ENCODE data around the gene GATA1. TPM values are rescaled to one million over a fixed set of nuclear protein-coding genes. Genes with fewer than 3 reads are reported as not detected.

GATA1 gene
- total RNA-seq, 3 donors from 2014 or later = not detected

DNA sequence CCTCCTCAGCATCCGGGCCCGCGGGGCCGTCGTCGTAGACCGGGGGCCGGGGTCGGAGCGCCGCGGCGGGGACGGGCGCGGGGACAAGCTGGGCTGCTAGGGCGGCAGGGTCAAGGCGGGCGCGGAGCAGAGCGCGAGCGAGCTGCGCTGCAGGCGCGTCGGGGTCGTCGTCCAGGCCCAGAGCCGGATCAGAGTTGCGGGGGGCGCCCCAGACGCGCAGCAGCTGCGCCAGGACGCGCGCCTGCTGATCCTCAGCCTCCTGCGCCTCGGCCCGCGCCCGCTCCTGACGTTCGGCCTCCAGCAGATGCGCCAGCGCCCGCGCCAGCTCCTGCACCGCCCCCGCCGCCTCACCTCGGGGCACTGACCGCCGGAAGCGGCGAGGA lies 45.5 kb downstream of the GATA1 start:
- H3K4me3 ChIP-seq = peak overlapping the region in 1 of 3 donors; percentile 8
- intact Hi-C loops (cut with DNase I; ENCODE audit: low total_unique reads) = no loop called here
- DNase-seq (ENCODE audit: low spot score in 2 of 2) = no peak
- H3K36me3 ChIP-seq = no peaks in the 10 kb centered on the region
- H3K27me3 ChIP-seq = peaks cover 0 to 43% of the 10 kb centered on the region in 2 donors
- H3K9me3 ChIP-seq = peaks cover 0 to 9% of the 10 kb centered on the region in 2 donors
- H3K4me1 ChIP-seq = no peaks in the 10 kb centered on the region
- no peak for TF ChIP-seq POLR2A (IDR thresholded peaks at IDR 0.05)
- TF ChIP-seq POLR2AphosphoS5 (IDR thresholded peaks at IDR 0.05) = no peak
- TF ChIP-seq, protein P1, sequence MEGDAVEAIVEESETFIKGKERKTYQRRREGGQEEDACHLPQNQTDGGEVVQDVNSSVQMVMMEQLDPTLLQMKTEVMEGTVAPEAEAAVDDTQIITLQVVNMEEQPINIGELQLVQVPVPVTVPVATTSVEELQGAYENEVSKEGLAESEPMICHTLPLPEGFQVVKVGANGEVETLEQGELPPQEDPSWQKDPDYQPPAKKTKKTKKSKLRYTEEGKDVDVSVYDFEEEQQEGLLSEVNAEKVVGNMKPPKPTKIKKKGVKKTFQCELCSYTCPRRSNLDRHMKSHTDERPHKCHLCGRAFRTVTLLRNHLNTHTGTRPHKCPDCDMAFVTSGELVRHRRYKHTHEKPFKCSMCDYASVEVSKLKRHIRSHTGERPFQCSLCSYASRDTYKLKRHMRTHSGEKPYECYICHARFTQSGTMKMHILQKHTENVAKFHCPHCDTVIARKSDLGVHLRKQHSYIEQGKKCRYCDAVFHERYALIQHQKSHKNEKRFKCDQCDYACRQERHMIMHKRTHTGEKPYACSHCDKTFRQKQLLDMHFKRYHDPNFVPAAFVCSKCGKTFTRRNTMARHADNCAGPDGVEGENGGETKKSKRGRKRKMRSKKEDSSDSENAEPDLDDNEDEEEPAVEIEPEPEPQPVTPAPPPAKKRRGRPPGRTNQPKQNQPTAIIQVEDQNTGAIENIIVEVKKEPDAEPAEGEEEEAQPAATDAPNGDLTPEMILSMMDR (IDR thresholded peaks at IDR 0.05) = no peak
- H3K27ac ChIP-seq = no peak overlapping the region

DNA sequence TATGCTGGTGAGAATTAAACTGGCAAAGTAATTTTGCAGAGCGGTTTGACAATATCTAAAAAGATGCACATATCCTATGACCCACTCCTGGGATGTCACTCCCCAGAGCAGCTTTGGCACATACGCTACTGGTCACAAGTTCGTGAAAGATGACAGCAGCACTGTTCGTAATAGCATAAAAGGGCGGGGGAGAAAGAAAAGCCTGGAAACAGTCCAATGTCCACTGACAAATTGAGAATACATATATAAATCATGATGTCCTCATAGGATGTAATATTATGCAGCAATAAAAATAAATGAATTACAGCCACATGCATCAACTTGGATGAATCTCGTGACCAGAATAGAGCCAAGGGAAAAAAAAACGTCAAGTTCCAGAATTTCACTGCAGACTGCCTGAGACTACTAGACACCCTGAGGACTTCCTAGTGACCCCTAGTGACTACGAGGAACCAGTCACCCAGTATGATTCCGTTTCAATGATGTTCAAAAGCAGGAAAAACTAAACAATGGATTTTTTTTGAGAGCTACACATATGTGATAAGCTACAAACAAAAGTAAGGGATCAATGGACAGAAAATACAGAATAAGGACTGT lies 47.2 kb downstream of the GATA1 start:
- TF ChIP-seq POLR2AphosphoS5 (IDR thresholded peaks at IDR 0.05) = no peak
- intact Hi-C loops (cut with DNase I; ENCODE audit: low total_unique reads) = no loop called here
- Histone ChIP-seq H3K9me3 (no peaks in the 10 kb centered on the region), H3K4me3 (no peak overlapping the region), H3K36me3 (no peaks in the 10 kb centered on the region), H3K27me3 (peaks cover 0 to 43% of the 10 kb centered on the region in 2 donors), H3K4me1 (no peaks in the 10 kb centered on the region), H3K27ac (no peak overlapping the region)
- no peak for DNase-seq (ENCODE audit: low spot score in 2 of 2)

DNA sequence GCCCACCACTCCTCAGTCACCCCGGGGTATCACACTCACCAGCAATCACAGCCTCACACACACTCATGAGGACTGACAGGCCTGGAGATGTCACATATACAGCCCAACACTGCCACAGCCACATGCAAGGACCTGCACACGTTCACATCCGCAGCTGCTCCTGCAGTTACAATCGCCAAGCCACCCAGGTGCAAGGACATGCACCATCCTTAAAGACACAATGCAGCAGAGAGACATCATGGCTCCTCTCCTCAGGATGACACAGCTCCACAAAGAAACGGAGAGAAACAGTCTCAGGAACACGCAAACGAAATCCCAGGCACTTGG lies 48.0 kb downstream of the GATA1 start:
- Histone ChIP-seq H3K27ac (no peak overlapping the region), H3K36me3 (no peaks in the 10 kb centered on the region), H3K4me3 (peak overlapping the region in 1 of 3 donors; percentile 60), H3K27me3 (peaks cover 0 to 43% of the 10 kb centered on the region in 2 donors), H3K4me1 (no peaks in the 10 kb centered on the region), H3K9me3 (no peaks in the 10 kb centered on the region)
- TF ChIP-seq POLR2AphosphoS5 (IDR thresholded peaks at IDR 0.05) (no peak), POLR2A (IDR thresholded peaks at IDR 0.05) (no peak)
- TF ChIP-seq, protein P1 (IDR thresholded peaks at IDR 0.05) = no peak
- intact Hi-C loops (cut with DNase I; ENCODE audit: low total_unique reads) = no loop called here
- DNase-seq (ENCODE audit: low spot score in 2 of 2) = no peak

DNA sequence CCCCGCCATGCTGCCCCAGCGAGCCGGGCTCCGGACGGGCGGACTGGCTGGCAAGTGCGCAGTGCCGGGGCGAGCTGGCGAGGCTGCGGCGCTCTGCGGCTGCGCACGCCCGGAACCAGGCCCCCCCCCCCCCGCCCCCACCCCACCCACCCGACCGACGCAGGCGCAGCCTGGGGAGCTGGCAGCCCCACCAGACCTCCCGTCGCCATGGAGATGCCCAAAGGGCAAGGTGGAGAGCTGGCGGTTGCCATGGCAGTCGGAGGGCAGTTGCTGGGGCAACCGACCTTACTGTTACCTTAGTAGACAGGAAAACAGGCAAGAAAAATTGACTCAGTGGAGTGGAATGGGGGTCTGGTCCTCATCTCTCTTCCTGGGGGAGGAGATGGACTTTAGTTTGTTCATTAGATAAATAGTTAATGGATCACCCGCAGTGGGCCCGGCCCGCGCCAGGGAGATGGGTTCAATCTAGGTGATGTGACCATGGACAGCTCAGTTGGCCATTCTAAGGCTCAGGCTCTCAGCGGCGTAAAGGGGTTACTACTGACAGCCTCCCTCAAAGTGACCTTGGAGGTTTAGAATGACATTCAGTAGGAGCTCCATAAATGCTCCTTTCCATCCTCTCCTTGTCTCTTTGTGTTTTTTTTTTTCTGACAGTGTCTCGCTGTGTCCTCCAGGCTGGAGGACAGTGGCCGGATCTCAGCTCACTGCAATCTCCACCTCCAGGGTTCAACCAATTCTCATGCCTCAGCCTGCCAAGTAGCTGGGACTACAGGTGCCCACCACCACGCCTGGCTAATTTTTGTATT lies 49.3 kb downstream of the GATA1 start, which contains the start of gene PCSK1N:
PCSK1N (minus strand) TSS at position 87 of the 806 bp plus-strand sequence; CDS start at position 9, 78 bp downstream.
- Histone ChIP-seq H3K4me3 (peak within 1 kb of the TSS; percentile 9 to 60 (median 43)), H3K27me3 (peaks cover 0 to 36% of the 10 kb centered on the region in 2 donors)

DNA sequence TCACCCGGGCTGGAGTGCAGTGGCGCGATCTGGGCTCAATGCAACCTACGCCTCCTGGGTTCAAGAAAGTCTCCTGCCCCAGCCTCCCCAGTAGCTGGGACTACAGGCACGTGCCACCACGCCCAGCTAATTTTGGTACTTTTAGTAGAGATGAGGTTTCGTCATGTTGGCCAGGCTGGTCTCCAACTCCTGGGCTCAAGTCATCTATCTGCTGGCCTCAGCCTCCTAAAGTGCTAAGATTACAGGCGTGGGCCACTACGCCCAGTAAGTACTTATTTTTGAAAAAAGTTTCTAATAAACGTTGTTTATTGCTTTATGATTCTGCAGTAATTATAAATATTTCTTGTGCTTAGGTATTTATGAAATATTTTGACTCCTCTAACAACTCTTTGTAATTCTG lies 53.3 kb downstream of the GATA1 start:
- no peaks in the 10 kb centered on the region for H3K9me3 ChIP-seq
- no peaks in the 10 kb centered on the region for H3K36me3 ChIP-seq
- H3K4me3 ChIP-seq = no peak overlapping the region
- no peaks in the 10 kb centered on the region for H3K4me1 ChIP-seq
- H3K27me3 ChIP-seq = peaks cover 0 to 7% of the 10 kb centered on the region in 2 donors
- no peak overlapping the region for H3K27ac ChIP-seq
- no peak for DNase-seq (ENCODE audit: low spot score in 2 of 2)
- TF ChIP-seq POLR2AphosphoS5 (IDR thresholded peaks at IDR 0.05) (no peak), POLR2A (IDR thresholded peaks at IDR 0.05) (no peak)
- TF ChIP-seq, protein P1 (IDR thresholded peaks at IDR 0.05) = no peak
- intact Hi-C loops (cut with DNase I; ENCODE audit: low total_unique reads) = no loop called here

More for the DNA sequence above, 49.3 kb downstream of the GATA1 start, which contains the start of gene PCSK1N:
- intact Hi-C loops (cut with DNase I; ENCODE audit: low total_unique reads) = no loop called here
- DNase-seq (ENCODE audit: low spot score in 2 of 2) = no peak
- H3K27ac ChIP-seq = no peak within 1 kb of the TSS
- TF ChIP-seq POLR2AphosphoS5 (IDR thresholded peaks at IDR 0.05) (no peak), POLR2A (IDR thresholded peaks at IDR 0.05) (no peak)
- TF ChIP-seq, protein P1 (IDR thresholded peaks at IDR 0.05) = no peak
- H3K36me3 ChIP-seq = no peaks in the 10 kb centered on the region
- H3K4me1 ChIP-seq = no peaks in the 10 kb centered on the region
- no peaks in the 10 kb centered on the region for H3K9me3 ChIP-seq

Other genes with a start within 250 kb of the GATA1 start
- 10 to 100 TPM; 11.3 to 13.0 (median 12.5) TPM for gene TBC1D25, start 246.9 kb upstream of the GATA1 start, total RNA-seq
- gene RBM3, start 212.1 kb upstream of the GATA1 start, total RNA-seq = 100 to 1,000 TPM; 152 to 328 (median 213) TPM
- gene WDR13, start 189.1 kb upstream of the GATA1 start, total RNA-seq = 100 to 1,000 TPM in 1 of 3 donors, 10 to 100 TPM in 2; 97.2 to 113 (median 97.7) TPM
- 10 to 100 TPM in 1 of 3 donors, 1 to 10 TPM in 2; 2.3 to 12.5 (median 6.0) TPM for gene WAS, start 102.8 kb upstream of the GATA1 start, total RNA-seq
- 1 to 10 TPM; 3.6 to 7.0 (median 5.3) TPM for gene SUV39H1, start 89.9 kb upstream of the GATA1 start, total RNA-seq
- under 1 TPM in 1 of 3 donors, not detected in 2; 0.66 TPM for gene GLOD5, start 24.8 kb upstream of the GATA1 start, total RNA-seq
- gene HDAC6, start 15.5 kb downstream of the GATA1 start, total RNA-seq = 10 to 100 TPM; 78.2 to 86.2 (median 84.3) TPM
- under 1 TPM in 1 of 3 donors, not detected in 2; 0.73 TPM for gene ERAS, start 39.9 kb downstream of the GATA1 start, total RNA-seq
- gene PCSK1N, start 49.0 kb downstream of the GATA1 start, total RNA-seq = 1 to 10 TPM; 1.4 to 3.6 (median 2.2) TPM
- 10 to 100 TPM; 32.3 to 40.8 (median 35.4) TPM for gene TIMM17B, start 111.2 kb downstream of the GATA1 start, total RNA-seq
- gene PQBP1, start 111.3 kb downstream of the GATA1 start, total RNA-seq = 10 to 100 TPM; 56.0 to 71.4 (median 71.0) TPM
- 10 to 100 TPM; 10.9 to 17.3 (median 16.1) TPM for gene SLC35A2, start 125.1 kb downstream of the GATA1 start, total RNA-seq
- gene PIM2, start 132.4 kb downstream of the GATA1 start, total RNA-seq = 10 to 100 TPM in 1 of 3 donors, 1 to 10 TPM in 2; 5.8 to 20.3 (median 7.6) TPM
- 10 to 100 TPM; 35.8 to 37.9 (median 36.1) TPM for gene OTUD5, start 171.0 kb downstream of the GATA1 start, total RNA-seq
- gene KCND1, start 185.3 kb downstream of the GATA1 start, total RNA-seq = 1 to 10 TPM in 1 of 3 donors, under 1 TPM in 2; 0.66 to 1.2 (median 0.96) TPM
- 10 to 100 TPM; 31.4 to 47.2 (median 34.1) TPM for gene GRIPAP1, start 215.7 kb downstream of the GATA1 start, total RNA-seq

Measured in breast epithelium (tissue), 4 donors.